ENCODE data around the gene AIFM2.

DNA sequence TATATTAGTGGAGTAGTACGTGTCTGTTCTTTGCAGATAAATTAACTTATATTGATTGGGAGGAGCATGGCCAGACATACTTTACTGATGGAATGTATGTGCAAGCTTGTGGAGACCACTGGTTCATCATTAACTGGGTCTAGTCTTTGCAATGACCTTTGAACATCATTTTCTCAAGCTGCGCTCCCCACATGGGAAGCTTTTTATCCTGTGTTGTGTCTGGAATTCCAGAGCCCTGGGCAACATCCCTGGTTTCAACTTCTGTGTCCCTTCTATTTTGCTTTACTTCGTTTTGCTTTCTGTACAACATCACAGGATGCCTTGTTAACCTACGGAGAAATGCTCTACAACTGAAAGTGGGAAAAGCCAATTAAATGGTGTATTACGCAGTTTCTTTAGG is 41.7 kb downstream of the AIFM2 start:
- TF ChIP-seq CTCF (IDR thresholded peaks at IDR 0.05) (no peak), POLR2A (IDR thresholded peaks at IDR 0.05) (no peak)

Measured in testis (tissue), 2 donors.